ENCODE data around the gene KDM4C. TPM values are rescaled to one million over a fixed set of nuclear protein-coding genes. Genes with fewer than 3 reads are reported as not detected.

The KDM4C gene
- polyA plus RNA-seq, 2 of the 4 experiments (the other 2 are of a cell fraction): 9.6 to 15.6 TPM

- ATAC-seq (no peak), FAIRE-seq (no peak), DNase-seq (ENCODE audit: low read depth in 1 of 2, low spot score in 1 of 2) (no peak)
- no peak overlapping the region for H3K4me2 ChIP-seq
- CTCF ChIA-PET: interaction anchor here (3.5 kb wide), 1 partner anchor 10 kb away, joined by 29 read pairs; no protein-coding TSS in a partner anchor
- POLR2A ChIA-PET: no interaction called here
- no peaks in the 10 kb centered on the region for H3K9me3 ChIP-seq
- TF ChIP-seq RARB (CRISPR knock-in tag; IDR thresholded peaks at IDR 0.05): no peak
- TF ChIP-seq HDAC2 (IDR thresholded peaks at IDR 0.05): no peak
- TF ChIP-seq KDM5A (IDR thresholded peaks at IDR 0.05): no peak
- no peak for TF ChIP-seq SREBF2 (IDR thresholded peaks at IDR 0.05)
- no peak for TF ChIP-seq ATOH8 (CRISPR knock-in tag; IDR thresholded peaks at IDR 0.05; ENCODE audit: low read depth)
- H3K4me1 ChIP-seq: peaks cover 16% of the 10 kb centered on the region; the same call in 2 of the 3 replicates
- no peak overlapping the region for H3K4me3 ChIP-seq
- no peak overlapping the region for H3K27ac ChIP-seq
- 84% methylated on average over 6 of the region's 6 CpGs for WGBS (ENCODE audit: missing lambda C conversion rate)
These were observed 80.4 kb downstream of the KDM4C start for GRCh38 chr9:6838158-6838557.

- no peak for TF ChIP-seq ELK1 (IDR thresholded peaks at IDR 0.05; ENCODE audit: low read depth, low read length)
- TF ChIP-seq PBX3 (IDR thresholded peaks at IDR 0.05): no peak
- Histone ChIP-seq H3K9me3 (no peaks in the 10 kb centered on the region), H3K27ac (peak overlapping the region in 1 of 2 experiments; percentile 8; a peak in 1 of 6 replicates), H3K4me3 (no peak overlapping the region), H3K4me2 (peak overlapping the region; percentile 32), H3K4me1 (peaks cover 12% of the 10 kb centered on the region; the same call in 2 of the 3 replicates)
- ChIA-PET POLR2A (no interaction called here), CTCF (interaction anchor here (0.6 to 1.0 kb wide), 2 partner anchors 15 to 32 kb away, joined by 3 to 4 read pairs; no protein-coding TSS in a partner anchor)
- WGBS (ENCODE audit: missing lambda C conversion rate): 52% methylated on average over 3 of the region's 3 CpGs
- ATAC-seq: no peak; a peak in 1 of 6 replicates
- no peak for FAIRE-seq
- no peak for DNase-seq (ENCODE audit: low read depth in 1 of 2, low spot score in 1 of 2)
These were observed 84.8 kb downstream of the KDM4C start for GRCh38 chr9:6842584-6842947.

GRCh38 chr9:6843742-6844141 lies 86.0 kb downstream of the KDM4C start:
- H3K4me1 ChIP-seq: peaks cover 12% of the 10 kb centered on the region; the same call in 2 of the 3 replicates
- CTCF ChIA-PET: interaction anchor here (0.6 to 2.2 kb wide), 4 partner anchors 9 to 563 kb away, joined by 3 to 9 read pairs (median 4); no protein-coding TSS in a partner anchor
- POLR2A ChIA-PET: no interaction called here
- H3K4me2 ChIP-seq: no peak overlapping the region
- ATAC-seq: no peak
- 91% methylated on average over 4 of the region's 4 CpGs for WGBS (ENCODE audit: missing lambda C conversion rate)
- FAIRE-seq: no peak
- no peaks in the 10 kb centered on the region for H3K9me3 ChIP-seq
- no peak for DNase-seq (ENCODE audit: low read depth in 1 of 2, low spot score in 1 of 2)
- H3K4me3 ChIP-seq: no peak overlapping the region
- TF ChIP-seq MYC (IDR thresholded peaks at IDR 0.05; ENCODE audit: borderline replicate concordance, low read length) (no peak), SREBF2 (IDR thresholded peaks at IDR 0.05) (no peak), MAZ (IDR thresholded peaks at IDR 0.05; ENCODE audit: borderline replicate concordance, low read depth, low read length) (no peak), ZNF302 (CRISPR knock-in tag; IDR thresholded peaks at IDR 0.05) (no peak), CHD4 (IDR thresholded peaks at IDR 0.05; ENCODE audit: borderline replicate concordance) (no peak), CBX2 (IDR thresholded peaks at IDR 0.05; ENCODE audit: borderline replicate concordance, low read depth) (no peak), FOSL2 (IDR thresholded peaks at IDR 0.05) (no peak), FOSL2 (CRISPR knock-in tag; IDR thresholded peaks at IDR 0.05) (no peak), EP300 (IDR thresholded peaks at IDR 0.05) (no peak), EHMT2 (IDR thresholded peaks at IDR 0.05; ENCODE audit: low read depth) (no peak), NFE2L2 (conservative IDR thresholded peaks at IDR 0.05; ENCODE audit: low read length) (no peak), BHLHE40 (IDR thresholded peaks at IDR 0.05; ENCODE audit: low read depth, low read length) (no peak)
- H3K27ac ChIP-seq: no peak overlapping the region

GRCh38 chr9:6844267-6844666 lies 86.5 kb downstream of the KDM4C start:
- DNase-seq (ENCODE audit: low read depth in 1 of 2, low spot score in 1 of 2): no peak
- Histone ChIP-seq H3K4me3 (no peak overlapping the region), H3K9me3 (no peaks in the 10 kb centered on the region), H3K4me2 (no peak overlapping the region), H3K4me1 (peaks cover 12% of the 10 kb centered on the region; the same call in 2 of the 3 replicates), H3K27ac (no peak overlapping the region)
- ChIA-PET POLR2A (no interaction called here), CTCF (interaction anchor here (0.6 to 2.2 kb wide), 3 partner anchors 10 to 563 kb away, joined by 3 to 9 read pairs (median 6); no protein-coding TSS in a partner anchor)
- WGBS (ENCODE audit: missing lambda C conversion rate): 90% methylated on average over 4 of the region's 4 CpGs
- no peak for FAIRE-seq
- no peak for ATAC-seq
- TF ChIP-seq FOSL2 (IDR thresholded peaks at IDR 0.05): no peak
- no peak for TF ChIP-seq FOSL2 (CRISPR knock-in tag; IDR thresholded peaks at IDR 0.05)
- TF ChIP-seq TP53 (CRISPR knock-in tag; IDR thresholded peaks at IDR 0.05): no peak
- no peak for TF ChIP-seq BHLHE40 (IDR thresholded peaks at IDR 0.05; ENCODE audit: low read depth, low read length)
- TF ChIP-seq ZSCAN20 (CRISPR knock-in tag; IDR thresholded peaks at IDR 0.05): no peak
- no peak for TF ChIP-seq ESRRA (IDR thresholded peaks at IDR 0.05; ENCODE audit: borderline replicate concordance, low read length)
- TF ChIP-seq RFX5 (IDR thresholded peaks at IDR 0.05): no peak
- no peak for TF ChIP-seq JUNB (IDR thresholded peaks at IDR 0.05)
- no peak for TF ChIP-seq CHD4 (IDR thresholded peaks at IDR 0.05; ENCODE audit: borderline replicate concordance)
- TF ChIP-seq EHMT2 (IDR thresholded peaks at IDR 0.05; ENCODE audit: low read depth): no peak
- no peak for TF ChIP-seq RARB (CRISPR knock-in tag; IDR thresholded peaks at IDR 0.05)
- no peak for TF ChIP-seq ZFP36 (IDR thresholded peaks at IDR 0.05; ENCODE audit: borderline replicate concordance, partially characterized antibody)
- no peak for TF ChIP-seq RAD21 (conservative IDR thresholded peaks at IDR 0.05 in 1 of 2, IDR thresholded peaks at IDR 0.05 in 1 of 2)
- TF ChIP-seq USF2 (IDR thresholded peaks at IDR 0.05): no peak
- TF ChIP-seq ELK1 (IDR thresholded peaks at IDR 0.05; ENCODE audit: low read depth, low read length): no peak
- no peak for TF ChIP-seq KDM5A (IDR thresholded peaks at IDR 0.05)

Data from A549 (cell line).